Neural progenitor cell (in vitro differentiated cells): Measurements from ENCODE around the gene PACC1. TPM values are rescaled to one million over a fixed set of nuclear protein-coding genes. Genes with fewer than 3 reads are reported as not detected.

Experiments
- DNase-seq: peaks from one replicate; pipeline ENCODE4 v3.0.0-alpha.2; 2016; ENCODE audit warnings: low spot score
- H2AFZ ChIP-seq: fragments of 200-600 bp; sonication (generic); replicated peaks from 2 replicates; pipeline ENCODE4 v1.6.1; 2016; ENCODE audit warnings: antibody characterized with exemption
- H3F3A ChIP-seq: fragments of 200-600 bp; sonication (generic); 2 replicates; pipeline ENCODE4 v1.6.1; 2016; ENCODE audit warnings: antibody characterized with exemption, low read depth
- H3K27ac ChIP-seq: fragments of 200-600 bp; sonication (generic); 2 replicates; pipeline ENCODE4 v1.5.1; 2016; ENCODE audit warnings: mild to moderate bottlenecking
- H3K27me3 ChIP-seq: fragments of 200-600 bp; sonication (generic); 2 replicates; pipeline ENCODE4 v1.6.1; 2016; ENCODE audit warnings: mild to moderate bottlenecking, moderate library complexity
- H3K36me3 ChIP-seq: fragments of 200-600 bp; sonication (generic); 2 replicates; pipeline ENCODE4 v1.5.1; 2016
- H3K4me1 ChIP-seq: fragments of 200-600 bp; sonication (generic); 2 replicates; pipeline ENCODE4 v1.6.1; 2016; ENCODE audit warnings: mixed run types
- H3K4me2 ChIP-seq: fragments of 200-600 bp; sonication (generic); 2 replicates; pipeline ENCODE4 v1.6.1; 2016
- H3K4me3 ChIP-seq: fragments of 200-600 bp; sonication (generic); 2 replicates; pipeline ENCODE4 v1.5.1; 2016
- H3K79me2 ChIP-seq: fragments of 200-600 bp; sonication (generic); 2 replicates; pipeline ENCODE4 v1.6.1; 2016; ENCODE audit warnings: low read depth
- H3K9ac ChIP-seq: fragments of 200-600 bp; sonication (generic); 2 replicates; pipeline ENCODE4 v1.6.1; 2016
- H3K9me3 ChIP-seq: fragments of 200-600 bp; sonication (generic); 2 replicates; pipeline ENCODE4 v1.5.1; 2016; ENCODE audit warnings: low read depth
- H4K20me1 ChIP-seq: fragments of 200-600 bp; sonication (generic); 2 replicates; pipeline ENCODE4 v1.6.1; 2016; ENCODE audit warnings: low read depth
- H3K27ac Mint-ChIP-seq: 3 replicates; pipeline ENCODE4 v1.8.0; 2021; ENCODE audit warnings: mixed read lengths
- H3K27me3 Mint-ChIP-seq: 2 replicates; pipeline ENCODE4 v1.8.0; 2022; ENCODE audit warnings: low read depth, mild to moderate bottlenecking, inconsistent platforms, moderate library complexity, mixed read lengths; ENCODE audit not compliant: insufficient read depth
- H3K36me3 Mint-ChIP-seq: 3 replicates; pipeline ENCODE4 v1.8.0; 2021; ENCODE audit warnings: mixed read lengths
- H3K4me1 Mint-ChIP-seq: 3 replicates; pipeline ENCODE4 v1.8.0; 2021; ENCODE audit warnings: mixed read lengths
- H3K4me3 Mint-ChIP-seq: 3 replicates; pipeline ENCODE4 v1.8.0; 2021; ENCODE audit warnings: mild to moderate bottlenecking, moderate library complexity, mixed read lengths
- H3K9me3 Mint-ChIP-seq: 3 replicates; pipeline ENCODE4 v1.8.0; 2020; ENCODE audit warnings: mixed read lengths
- CTCF ChIP-seq: fragments of 200-600 bp; sonication (generic); IDR thresholded peaks from 2 replicates; pipeline ENCODE4 v1.5.1; 2017; ENCODE audit warnings: antibody characterized with exemption, mild to moderate bottlenecking
- EZH2 ChIP-seq: fragments of 200-600 bp; sonication (generic); IDR thresholded peaks from 2 replicates; pipeline ENCODE4 v1.6.1; 2017; ENCODE audit warnings: antibody characterized with exemption, mild to moderate bottlenecking, moderate library complexity
- EZH2phosphoT487 ChIP-seq: fragments of 200-600 bp; sonication (generic); IDR thresholded peaks from 2 replicates; pipeline ENCODE4 v1.6.1; 2017; ENCODE audit warnings: antibody characterized with exemption
- total RNA-seq: library from RNA; depleted of rRNA; stranded (reverse); fragments of >200 nt; gene quantifications from 2 replicates; pipeline ENCODE4 v1.2.3, GENCODE V29; 2015; ENCODE audit warnings: low replicate concordance

The PACC1 gene
- total RNA-seq, 1 donor from 2014 or later = 21.1 TPM

GRCh38 chr1:212454741-212455140 lies 40.1 kb upstream of the PACC1 start:
- H3K4me1 ChIP-seq = peaks cover 12% of the 10 kb centered on the region

GRCh38 chr1:212453156-212453857 lies 38.6 kb upstream of the PACC1 start:
- Histone ChIP-seq H3K4me3 (no peak overlapping the region), H3K4me2 (no peak overlapping the region), H3K36me3 (no peaks in the 10 kb centered on the region), H4K20me1 (no peaks in the 10 kb centered on the region), H3K9ac (no peak overlapping the region), H2AFZ (no peak overlapping the region), H3K27me3 (no peaks in the 10 kb centered on the region), H3F3A (peaks cover 8% of the 10 kb centered on the region), H3K4me1 (peaks cover 12% of the 10 kb centered on the region), H3K27ac (no peak overlapping the region), H3K79me2 (no peaks in the 10 kb centered on the region), H3K9me3 (no peaks in the 10 kb centered on the region)
- H3K27ac Mint-ChIP-seq = no peak overlapping the region
- H3K4me1 Mint-ChIP-seq = peaks cover 40% of the 10 kb centered on the region
- no peaks in the 10 kb centered on the region for H3K36me3 Mint-ChIP-seq
- H3K9me3 Mint-ChIP-seq = no peaks in the 10 kb centered on the region
- H3K4me3 Mint-ChIP-seq = no peak overlapping the region
- TF ChIP-seq EZH2phosphoT487 (no peak), EZH2 (no peak), CTCF (no peak)
- no peak for DNase-seq
- peaks cover 11% of the 10 kb centered on the region for H3K27me3 Mint-ChIP-seq

More at GRCh38 chr1:212454741-212455140, 40.1 kb upstream of the PACC1 start:
- H3K4me3 Mint-ChIP-seq = no peak overlapping the region
- Histone ChIP-seq H4K20me1 (no peaks in the 10 kb centered on the region), H3K9ac (no peak overlapping the region), H3K4me2 (no peak overlapping the region), H3K27me3 (no peaks in the 10 kb centered on the region), H3K36me3 (no peaks in the 10 kb centered on the region), H3K4me3 (no peak overlapping the region), H3K79me2 (no peaks in the 10 kb centered on the region), H3K9me3 (no peaks in the 10 kb centered on the region), H3F3A (peaks cover 8% of the 10 kb centered on the region), H3K27ac (no peak overlapping the region), H2AFZ (no peak overlapping the region)
- H3K27ac Mint-ChIP-seq = no peak overlapping the region
- H3K4me1 Mint-ChIP-seq = peaks cover 46% of the 10 kb centered on the region
- no peaks in the 10 kb centered on the region for H3K36me3 Mint-ChIP-seq
- H3K9me3 Mint-ChIP-seq = peaks cover 2% of the 10 kb centered on the region
- no peak for DNase-seq
- TF ChIP-seq EZH2 (no peak), EZH2phosphoT487 (no peak), CTCF (no peak)
- peaks cover 8% of the 10 kb centered on the region for H3K27me3 Mint-ChIP-seq

GRCh38 chr1:212452323-212453155 lies 37.9 kb upstream of the PACC1 start:
- DNase-seq = no peak
- Histone ChIP-seq H3K36me3 (no peaks in the 10 kb centered on the region), H3K4me3 (no peak overlapping the region), H3K27ac (no peak overlapping the region), H3K9ac (no peak overlapping the region), H2AFZ (no peak overlapping the region), H3K4me2 (no peak overlapping the region), H3F3A (peaks cover 8% of the 10 kb centered on the region), H3K27me3 (no peaks in the 10 kb centered on the region), H3K4me1 (peaks cover 12% of the 10 kb centered on the region), H3K9me3 (no peaks in the 10 kb centered on the region), H3K79me2 (no peaks in the 10 kb centered on the region), H4K20me1 (no peaks in the 10 kb centered on the region)
- Mint-ChIP-seq H3K4me1 (peaks cover 40% of the 10 kb centered on the region), H3K36me3 (no peaks in the 10 kb centered on the region), H3K4me3 (no peak overlapping the region), H3K27me3 (peaks cover 11% of the 10 kb centered on the region), H3K27ac (peak overlapping the region; percentile 48), H3K9me3 (no peaks in the 10 kb centered on the region)
- TF ChIP-seq CTCF = no peak
- no peak for TF ChIP-seq EZH2
- no peak for TF ChIP-seq EZH2phosphoT487
